Spleen (tissue), 7 donors: Measurements from ENCODE around the gene SMAP2.

ENCODE experiments used
- CTCF ChIP-seq, 11 experiments: fragments of 200-600 bp in 7 of 11; fragments of 450-650 bp in 4 of 11; sonication (generic) in 4 of 11; IDR thresholded peaks in 8 of 11; conservative IDR thresholded peaks in 3 of 11; 1 replicate in 7 of 11; 2 replicates in 4 of 11; pipeline versions ENCODE4 v1.4.0 to v1.8.0; 2016 to 2021; ENCODE audit warnings: antibody characterized with exemption in 11 of 11, inconsistent platforms in 4 of 11, mild to moderate bottlenecking in 1 of 11
- POLR2A ChIP-seq, 3 donors: fragments of 450-650 bp; IDR thresholded peaks; one replicate each; pipeline ENCODE4 v1.5.1; 2017; ENCODE audit warnings: antibody characterized with exemption in 3 of 3, mild to moderate bottlenecking in 1 of 3
- POLR2AphosphoS5 ChIP-seq, 3 donors: sonication (generic); formaldehyde crosslinking; IDR thresholded peaks; one replicate each; pipeline ENCODE4 v1.5.1; 2017; ENCODE audit warnings: antibody characterized with exemption in 3 of 3
- donor health status: DM: no; HTN: no; CAD: no; lungs with moderate emphysema.
- donor health status: DM: no; HTN: no; CAD: no.
- donor health status: DM: no; HTN: no; CAD: no.

GRCh38 chr1:40383488-40384412 is 10.2 kb downstream of the SMAP2 start:
- TF ChIP-seq POLR2A (IDR thresholded peaks at IDR 0.05) (peak in 1 of 3 donors; percentile 15), CTCF (IDR thresholded peaks at IDR 0.05 in 8 of 11, conservative IDR thresholded peaks at IDR 0.05 in 3 of 11) (no peak), POLR2AphosphoS5 (IDR thresholded peaks at IDR 0.05) (peak in 2 of 3 donors; percentile 40 to 56)
